HepG2 (cell line): Measurements from ENCODE around the gene ANTKMT. TPM values are rescaled to one million over a fixed set of nuclear protein-coding genes. Genes with fewer than 3 reads are reported as not detected.

Experiments used
- ASH2L ChIP-seq: fragments of 300-600, 200-600 bp; sonication (generic); IDR thresholded peaks from 2 replicates; pipeline ENCODE4 v1.7.0; 2017; ENCODE audit warnings: low read depth, mild to moderate bottlenecking, moderate library complexity, mixed read lengths, low read length; ENCODE audit not compliant: insufficient read length
- DMAP1 ChIP-seq: IDR thresholded peaks from 2 replicates; pipeline ENCODE4 v1.6.1; 2016
- ELF1 ChIP-seq: sonication (generic); formaldehyde crosslinking; IDR thresholded peaks from 2 replicates; pipeline ENCODE4 v1.4.0; 2020; ENCODE audit warnings: missing genetic modification reagents
- GATAD1 ChIP-seq: IDR thresholded peaks from 2 replicates; pipeline ENCODE4 v1.6.1; 2016; ENCODE audit warnings: missing genetic modification reagents, missing compliant biosample characterization
- MIXL1 ChIP-seq: IDR thresholded peaks from 2 replicates; pipeline ENCODE4 v1.6.1; 2016
- NFE2L1 ChIP-seq: sonication (generic); formaldehyde crosslinking; IDR thresholded peaks from 2 replicates; pipeline ENCODE4 v1.4.0; 2020; ENCODE audit warnings: missing genetic modification reagents, mild to moderate bottlenecking, borderline replicate concordance
- NFKB2 ChIP-seq: sonication (generic); formaldehyde crosslinking; IDR thresholded peaks from 2 replicates; pipeline ENCODE4 v1.4.0; 2020; ENCODE audit warnings: missing genetic modification reagents, borderline replicate concordance
- REPIN1 ChIP-seq: sonication (generic); formaldehyde crosslinking; IDR thresholded peaks from 2 replicates; pipeline ENCODE4 v1.8.0; 2022; ENCODE audit warnings: missing genetic modification reagents, low read depth, mild to moderate bottlenecking, borderline replicate concordance
- SRY ChIP-seq: sonication (generic); formaldehyde crosslinking; IDR thresholded peaks from 2 replicates; pipeline ENCODE4 v1.8.0; 2022; ENCODE audit warnings: mild to moderate bottlenecking, missing genetic modification reagents
- ZNF446 ChIP-seq: sonication (generic); formaldehyde crosslinking; IDR thresholded peaks from 2 replicates; pipeline ENCODE4 v1.5.0; 2020; ENCODE audit warnings: mild to moderate bottlenecking, missing genetic modification reagents
- ZNF501 ChIP-seq: sonication (generic); formaldehyde crosslinking; IDR thresholded peaks from 2 replicates; pipeline ENCODE4 v1.5.1; 2020; ENCODE audit warnings: mild to moderate bottlenecking, moderate library complexity, missing genetic modification reagents
- ZNF570 ChIP-seq: sonication (generic); formaldehyde crosslinking; IDR thresholded peaks from 2 replicates; pipeline ENCODE4 v1.4.0; 2020; ENCODE audit warnings: mild to moderate bottlenecking, missing genetic modification reagents, borderline replicate concordance
- ZNF598 ChIP-seq: sonication (generic); formaldehyde crosslinking; IDR thresholded peaks from 2 replicates; pipeline ENCODE4 v1.5.1; 2020; ENCODE audit warnings: mild to moderate bottlenecking, missing genetic modification reagents, borderline replicate concordance
- ZNF652 ChIP-seq: IDR thresholded peaks from 2 replicates; pipeline ENCODE4 v1.6.1; 2016; ENCODE audit warnings: low read depth, borderline replicate concordance
- ZNF720 ChIP-seq: sonication (generic); formaldehyde crosslinking; IDR thresholded peaks from 2 replicates; pipeline ENCODE4 v1.4.0; 2020; ENCODE audit warnings: missing genetic modification reagents
- ZNF782 ChIP-seq: sonication (generic); formaldehyde crosslinking; IDR thresholded peaks from 2 replicates; pipeline ENCODE4 v1.4.0; 2020; ENCODE audit warnings: missing genetic modification reagents, mild to moderate bottlenecking, borderline replicate concordance
- polyA plus RNA-seq, 8 experiments: library from polyadenylated mRNA; depleted of rRNA in 3 of 8; stranded (reverse) in 7 of 8; unstranded in 1 of 8; fragments of >200 nt; fragmentation: Illumina TruSeq in 4 of 8; extraction: Trizol in 4 of 8; gene quantifications; 2 replicates each; pipeline versions ENCODE4 v1.2.1 to v1.2.3, GENCODE V29; 2011 to 2016; ENCODE audit warnings: low read depth in 4 of 8, missing spikeins in 1 of 8, mixed read lengths in 1 of 8; ENCODE audit not compliant: insufficient read depth in 1 of 8
- total RNA-seq, 5 experiments: library from RNA; depleted of rRNA; stranded (reverse); fragments of >200 nt; fragmentation: Illumina TruSeq; extraction: Trizol; gene quantifications; 2 replicates each; pipeline ENCODE4 v1.2.3, GENCODE V29; 2016; ENCODE audit warnings: low read depth in 1 of 5
- TF ChIP-seq, protein P1 (sequence below): sonication (generic); formaldehyde crosslinking; IDR thresholded peaks from 2 replicates; pipeline ENCODE4 v1.4.0; 2020; ENCODE audit warnings: missing genetic modification reagents
- TF ChIP-seq, protein P2 (sequence below), 2 experiments: sonication (generic) in 1 of 2; formaldehyde crosslinking in 1 of 2; IDR thresholded peaks; 2 replicates each; pipeline versions ENCODE4 v1.4.0 to v1.6.1; 2018 to 2020; ENCODE audit warnings: missing genetic modification reagents in 2 of 2, borderline replicate concordance in 1 of 2, low read depth in 1 of 2, mild to moderate bottlenecking in 1 of 2, missing biosample characterization in 1 of 2
- TF ChIP-seq, protein P3 (sequence below): sonication (generic); formaldehyde crosslinking; IDR thresholded peaks from 2 replicates; pipeline ENCODE4 v1.4.0; 2020; ENCODE audit warnings: missing genetic modification reagents
- TF ChIP-seq, protein P4 (sequence below): sonication (generic); formaldehyde crosslinking; conservative IDR thresholded peaks from 2 replicates; pipeline ENCODE4 v1.8.1; 2023; ENCODE audit warnings: missing genetic modification reagents

ANTKMT gene
- total and polyA plus RNA-seq, 2 of the 13 experiments (the other 11 are each of a cell fraction or from before 2014, with no cell fraction given), result 7.5 to 47.8 TPM

DNA sequence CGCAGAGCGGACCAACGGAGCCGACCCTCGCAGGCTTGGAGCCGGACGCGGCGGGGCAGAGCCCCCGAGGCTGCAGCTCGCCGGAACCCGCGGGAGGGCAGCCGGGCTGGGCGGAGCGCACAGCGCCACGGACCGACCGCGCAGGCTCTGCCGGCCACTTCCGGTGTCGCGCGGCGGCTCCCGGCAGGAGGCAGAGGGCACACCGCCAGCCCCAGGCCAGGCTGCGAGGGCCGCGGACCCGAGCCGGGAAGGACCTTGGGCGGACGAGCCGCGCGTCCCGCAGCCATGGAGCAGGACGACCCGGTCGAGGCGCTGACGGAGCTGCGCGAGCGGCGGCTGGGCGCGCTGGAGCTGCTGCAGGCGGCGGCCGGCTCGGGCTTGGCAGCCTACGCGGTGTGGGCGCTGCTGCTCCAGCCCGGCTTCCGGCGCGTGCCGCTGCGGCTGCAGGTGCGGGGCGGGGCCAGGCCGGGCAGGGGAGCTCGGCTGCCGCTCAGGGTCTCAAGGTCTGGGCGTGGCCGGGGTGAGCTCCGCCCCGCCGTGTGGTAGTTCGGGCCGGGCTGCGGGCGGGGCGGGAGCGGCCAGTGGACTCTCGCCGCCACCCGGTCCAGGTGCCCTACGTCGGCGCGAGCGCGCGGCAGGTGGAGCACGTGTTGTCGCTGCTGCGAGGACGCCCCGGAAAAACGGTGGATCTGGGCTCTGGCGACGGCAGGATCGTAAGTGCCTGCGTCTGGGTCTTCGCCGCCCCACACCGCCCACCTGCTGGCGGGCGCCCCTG, at the start of gene ANTKMT (continued):
- TF ChIP-seq, protein P1, sequence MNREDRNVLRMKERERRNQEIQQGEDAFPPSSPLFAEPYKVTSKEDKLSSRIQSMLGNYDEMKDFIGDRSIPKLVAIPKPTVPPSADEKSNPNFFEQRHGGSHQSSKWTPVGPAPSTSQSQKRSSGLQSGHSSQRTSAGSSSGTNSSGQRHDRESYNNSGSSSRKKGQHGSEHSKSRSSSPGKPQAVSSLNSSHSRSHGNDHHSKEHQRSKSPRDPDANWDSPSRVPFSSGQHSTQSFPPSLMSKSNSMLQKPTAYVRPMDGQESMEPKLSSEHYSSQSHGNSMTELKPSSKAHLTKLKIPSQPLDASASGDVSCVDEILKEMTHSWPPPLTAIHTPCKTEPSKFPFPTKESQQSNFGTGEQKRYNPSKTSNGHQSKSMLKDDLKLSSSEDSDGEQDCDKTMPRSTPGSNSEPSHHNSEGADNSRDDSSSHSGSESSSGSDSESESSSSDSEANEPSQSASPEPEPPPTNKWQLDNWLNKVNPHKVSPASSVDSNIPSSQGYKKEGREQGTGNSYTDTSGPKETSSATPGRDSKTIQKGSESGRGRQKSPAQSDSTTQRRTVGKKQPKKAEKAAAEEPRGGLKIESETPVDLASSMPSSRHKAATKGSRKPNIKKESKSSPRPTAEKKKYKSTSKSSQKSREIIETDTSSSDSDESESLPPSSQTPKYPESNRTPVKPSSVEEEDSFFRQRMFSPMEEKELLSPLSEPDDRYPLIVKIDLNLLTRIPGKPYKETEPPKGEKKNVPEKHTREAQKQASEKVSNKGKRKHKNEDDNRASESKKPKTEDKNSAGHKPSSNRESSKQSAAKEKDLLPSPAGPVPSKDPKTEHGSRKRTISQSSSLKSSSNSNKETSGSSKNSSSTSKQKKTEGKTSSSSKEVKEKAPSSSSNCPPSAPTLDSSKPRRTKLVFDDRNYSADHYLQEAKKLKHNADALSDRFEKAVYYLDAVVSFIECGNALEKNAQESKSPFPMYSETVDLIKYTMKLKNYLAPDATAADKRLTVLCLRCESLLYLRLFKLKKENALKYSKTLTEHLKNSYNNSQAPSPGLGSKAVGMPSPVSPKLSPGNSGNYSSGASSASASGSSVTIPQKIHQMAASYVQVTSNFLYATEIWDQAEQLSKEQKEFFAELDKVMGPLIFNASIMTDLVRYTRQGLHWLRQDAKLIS, result no peak
- TF ChIP-seq ZNF501 (CRISPR knock-in tag) (peak; percentile 60; the same call in 1 of the 2 replicates), ZNF598 (peak; percentile 54; the same call in 1 of the 2 replicates), DMAP1 (CRISPR knock-in tag) (no peak; the same call in 1 of the 2 replicates), ZNF782 (CRISPR knock-in tag) (peak; percentile 31; the same call in 1 of the 2 replicates), GATAD1 (CRISPR knock-in tag) (peak; percentile 93), REPIN1 (CRISPR knock-in tag) (no peak), ZNF652 (CRISPR knock-in tag) (no peak), ASH2L (peak; percentile 47), MIXL1 (CRISPR knock-in tag) (no peak), ZNF720 (no peak), ELF1 (CRISPR knock-in tag) (no peak), NFE2L1 (CRISPR knock-in tag) (no peak), NFKB2 (peak; percentile 74; the same call in 1 of the 2 replicates), ZNF446 (CRISPR knock-in tag) (peak; percentile 76; the same call in 1 of the 2 replicates), SRY (CRISPR knock-in tag) (peak; percentile 85; the same call in 1 of the 2 replicates), ZNF570 (CRISPR knock-in tag) (0 out of 2 replicates have a peak, but pooled peaks have one; percentile 47)
- TF ChIP-seq, protein P2, sequence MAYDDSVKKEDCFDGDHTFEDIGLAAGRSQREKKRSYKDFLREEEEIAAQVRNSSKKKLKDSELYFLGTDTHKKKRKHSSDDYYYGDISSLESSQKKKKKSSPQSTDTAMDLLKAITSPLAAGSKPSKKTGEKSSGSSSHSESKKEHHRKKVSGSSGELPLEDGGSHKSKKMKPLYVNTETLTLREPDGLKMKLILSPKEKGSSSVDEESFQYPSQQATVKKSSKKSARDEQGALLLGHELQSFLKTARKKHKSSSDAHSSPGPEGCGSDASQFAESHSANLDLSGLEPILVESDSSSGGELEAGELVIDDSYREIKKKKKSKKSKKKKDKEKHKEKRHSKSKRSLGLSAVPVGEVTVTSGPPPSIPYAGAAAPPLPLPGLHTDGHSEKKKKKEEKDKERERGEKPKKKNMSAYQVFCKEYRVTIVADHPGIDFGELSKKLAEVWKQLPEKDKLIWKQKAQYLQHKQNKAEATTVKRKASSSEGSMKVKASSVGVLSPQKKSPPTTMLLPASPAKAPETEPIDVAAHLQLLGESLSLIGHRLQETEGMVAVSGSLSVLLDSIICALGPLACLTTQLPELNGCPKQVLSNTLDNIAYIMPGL (CRISPR knock-in tag; IDR thresholded peaks at IDR 0.05; ENCODE audit: borderline replicate concordance in 1 of 2, low read depth in 1 of 2), result peak; percentile 66 to 76; a peak in 3 of 4 replicates
- TF ChIP-seq, protein P3, sequence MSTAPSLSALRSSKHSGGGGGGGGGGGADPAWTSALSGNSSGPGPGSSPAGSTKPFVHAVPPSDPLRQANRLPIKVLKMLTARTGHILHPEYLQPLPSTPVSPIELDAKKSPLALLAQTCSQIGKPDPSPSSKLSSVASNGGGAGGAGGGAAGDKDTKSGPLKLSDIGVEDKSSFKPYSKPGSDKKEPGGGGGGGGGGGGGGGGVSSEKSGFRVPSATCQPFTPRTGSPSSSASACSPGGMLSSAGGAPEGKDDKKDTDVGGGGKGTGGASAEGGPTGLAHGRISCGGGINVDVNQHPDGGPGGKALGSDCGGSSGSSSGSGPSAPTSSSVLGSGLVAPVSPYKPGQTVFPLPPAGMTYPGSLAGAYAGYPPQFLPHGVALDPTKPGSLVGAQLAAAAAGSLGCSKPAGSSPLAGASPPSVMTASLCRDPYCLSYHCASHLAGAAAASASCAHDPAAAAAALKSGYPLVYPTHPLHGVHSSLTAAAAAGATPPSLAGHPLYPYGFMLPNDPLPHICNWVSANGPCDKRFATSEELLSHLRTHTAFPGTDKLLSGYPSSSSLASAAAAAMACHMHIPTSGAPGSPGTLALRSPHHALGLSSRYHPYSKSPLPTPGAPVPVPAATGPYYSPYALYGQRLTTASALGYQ (CRISPR knock-in tag), result no peak
- TF ChIP-seq, protein P4, sequence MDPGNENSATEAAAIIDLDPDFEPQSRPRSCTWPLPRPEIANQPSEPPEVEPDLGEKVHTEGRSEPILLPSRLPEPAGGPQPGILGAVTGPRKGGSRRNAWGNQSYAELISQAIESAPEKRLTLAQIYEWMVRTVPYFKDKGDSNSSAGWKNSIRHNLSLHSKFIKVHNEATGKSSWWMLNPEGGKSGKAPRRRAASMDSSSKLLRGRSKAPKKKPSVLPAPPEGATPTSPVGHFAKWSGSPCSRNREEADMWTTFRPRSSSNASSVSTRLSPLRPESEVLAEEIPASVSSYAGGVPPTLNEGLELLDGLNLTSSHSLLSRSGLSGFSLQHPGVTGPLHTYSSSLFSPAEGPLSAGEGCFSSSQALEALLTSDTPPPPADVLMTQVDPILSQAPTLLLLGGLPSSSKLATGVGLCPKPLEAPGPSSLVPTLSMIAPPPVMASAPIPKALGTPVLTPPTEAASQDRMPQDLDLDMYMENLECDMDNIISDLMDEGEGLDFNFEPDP (CRISPR knock-in tag), result no peak
